Immature natural killer cell (primary cell): Measurements from ENCODE around the gene C1orf56. TPM values are rescaled to one million over a fixed set of nuclear protein-coding genes. Genes with fewer than 3 reads are reported as not detected.
A peak's percentile ranks its signal among the peaks of the same experiment; 100 is the strongest.

Experiments used
- DNase-seq, 3 donors: peaks; one replicate each; pipeline ENCODE4 v3.0.0; 2022; ENCODE audit warnings: mixed read lengths in 1 of 3
- H3K27ac Mint-ChIP-seq, 6 donors: one replicate each; pipeline ENCODE4 v1.8.0; 2020; ENCODE audit warnings: mixed read lengths in 6 of 6, mild to moderate bottlenecking in 5 of 6, inconsistent platforms in 4 of 6, moderate library complexity in 3 of 6
- H3K27me3 Mint-ChIP-seq, 3 donors: one replicate each; pipeline ENCODE4 v1.8.0; 2020 to 2021; ENCODE audit warnings: low read depth in 3 of 3, mild to moderate bottlenecking in 3 of 3, mixed read lengths in 3 of 3, moderate library complexity in 3 of 3, inconsistent platforms in 1 of 3
- H3K36me3 Mint-ChIP-seq, 3 donors: one replicate each; pipeline ENCODE4 v1.8.0; 2020; ENCODE audit warnings: mixed read lengths in 3 of 3, inconsistent platforms in 2 of 3, mild to moderate bottlenecking in 2 of 3
- H3K4me1 Mint-ChIP-seq, 2 donors: one replicate each; pipeline ENCODE4 v1.8.0; 2020; ENCODE audit warnings: inconsistent platforms in 2 of 2, mild to moderate bottlenecking in 2 of 2, mixed read lengths in 2 of 2, moderate library complexity in 1 of 2
- H3K4me3 Mint-ChIP-seq, 5 donors: one replicate each; pipeline ENCODE4 v1.8.0; 2020; ENCODE audit warnings: mild to moderate bottlenecking in 5 of 5, mixed read lengths in 5 of 5, inconsistent platforms in 3 of 5, moderate library complexity in 3 of 5
- H3K9me3 Mint-ChIP-seq, 6 donors: one replicate each; pipeline ENCODE4 v1.8.0; 2020; ENCODE audit warnings: mild to moderate bottlenecking in 6 of 6, mixed read lengths in 6 of 6, inconsistent platforms in 4 of 6, moderate library complexity in 3 of 6
- polyA plus RNA-seq, 3 donors: library from polyadenylated mRNA; unstranded; fragments of 300-500 nt; fragmentation: Illumina TruSeq; gene quantifications; one replicate each; pipeline ENCODE4 v1.2.3, GENCODE V29; 2021

Gene C1orf56
- polyA plus RNA-seq, 3 donors from 2014 or later: 4.0 to 7.0 (median 4.3) TPM

DNA sequence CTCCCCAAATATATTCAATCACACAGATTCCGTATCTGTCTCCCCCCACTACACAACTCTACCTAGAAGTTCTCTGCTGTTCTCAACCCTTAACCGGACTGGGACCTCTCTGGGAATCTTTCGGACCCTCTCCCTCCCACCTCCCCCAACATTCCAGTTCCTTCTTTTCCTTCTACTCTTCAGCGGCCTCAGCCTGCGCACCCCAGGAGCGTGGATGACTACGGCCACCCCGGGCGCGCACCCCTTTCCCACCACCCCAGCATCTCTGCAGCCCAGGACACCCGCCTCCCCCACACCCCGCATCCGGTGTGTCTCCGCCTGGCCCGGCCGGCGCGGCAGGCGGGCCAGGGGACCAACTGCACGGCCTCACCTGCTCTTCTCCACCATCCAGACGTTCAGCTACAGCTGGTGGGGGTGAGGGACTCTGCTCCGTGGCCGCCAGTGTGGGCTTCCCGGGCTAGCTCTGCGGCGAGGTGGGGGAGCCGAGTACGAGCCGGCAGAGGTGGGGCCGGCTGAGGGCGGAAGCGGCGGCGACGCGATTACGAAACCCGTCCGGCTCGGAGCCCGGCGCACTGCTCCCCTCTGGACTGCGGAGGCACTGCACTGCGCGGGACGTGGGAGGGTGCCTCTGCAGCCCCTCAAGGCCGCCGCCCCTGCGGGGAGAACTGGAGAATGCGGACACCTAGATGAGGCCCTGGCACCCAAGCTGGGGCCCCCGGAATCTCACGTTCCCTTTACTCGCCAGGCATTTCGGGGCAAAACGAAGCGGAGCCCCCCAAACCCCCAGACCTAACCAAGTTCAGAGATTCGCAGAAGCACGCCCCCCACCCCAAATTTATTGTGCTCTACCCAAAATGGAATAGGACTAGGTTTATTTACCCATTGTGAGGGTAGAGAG, 11.8 kb downstream of the C1orf56 start, which contains the start of gene CDC42SE1:
Gene CDC42SE1 (minus strand): TSS at position 514 of the 898 bp plus-strand sequence. CDS start 3,892 bp downstream, outside the sequence.
- peaks cover 35 to 38% (median 35%) of the 10 kb centered on the region in 3 donors for H3K36me3 Mint-ChIP-seq
- peak within 1 kb of the TSS; percentile 93 to 99 (median 99) for H3K27ac Mint-ChIP-seq
- H3K4me3 Mint-ChIP-seq: peak within 1 kb of the TSS; percentile 93 to 98 (median 96)
- H3K4me1 Mint-ChIP-seq: peaks cover 54 to 58% of the 10 kb centered on the region in 2 donors
- no peaks in the 10 kb centered on the region for H3K9me3 Mint-ChIP-seq
- peaks cover 22 to 42% (median 39%) of the 10 kb centered on the region in 3 donors for H3K27me3 Mint-ChIP-seq
- DNase-seq: peak; percentile 88 to 89 (median 88)

DNA sequence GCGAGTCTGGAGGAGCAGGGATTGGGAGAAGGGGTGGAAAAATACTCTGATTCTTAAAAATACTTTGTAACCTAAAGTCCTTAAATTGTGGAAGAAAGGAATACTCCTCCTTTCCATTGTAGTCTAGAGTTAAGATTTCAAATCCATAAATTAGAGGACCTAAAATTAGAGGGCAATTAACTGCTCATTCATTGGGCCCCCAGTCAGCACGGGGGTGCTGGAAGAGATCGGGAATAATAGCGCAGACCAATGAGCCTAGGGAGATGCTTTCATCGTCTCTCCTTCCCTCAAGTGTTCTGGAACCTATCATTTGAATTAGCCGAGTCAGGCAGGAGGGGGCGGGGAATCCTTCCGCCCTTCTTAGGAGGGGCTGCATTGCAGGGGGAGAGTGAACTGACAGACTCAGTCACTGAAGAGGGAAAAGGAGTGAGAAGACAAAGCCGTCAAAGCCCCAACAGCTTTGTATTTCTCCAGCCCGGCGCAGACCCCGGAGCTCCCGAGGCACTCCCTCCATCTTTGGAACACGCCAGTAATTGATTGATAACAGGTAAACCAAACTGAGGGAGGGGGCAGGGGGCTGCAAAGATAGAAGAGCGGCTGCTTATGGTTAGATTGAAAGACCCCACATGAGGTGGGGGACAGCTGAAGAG, 12.6 kb downstream of the C1orf56 start, which contains the start of gene MLLT11:
Gene MLLT11 (plus strand): TSS at position 391 of the 650 bp plus-strand sequence. CDS start 6,828 bp downstream, outside the sequence.
- Mint-ChIP-seq H3K36me3 (peaks cover 30 to 31% (median 30%) of the 10 kb centered on the region in 3 donors), H3K9me3 (no peaks in the 10 kb centered on the region), H3K4me3 (peak within 1 kb of the TSS; percentile 93 to 98 (median 96)), H3K27ac (peak within 1 kb of the TSS; percentile 93 to 99 (median 99)), H3K4me1 (peaks cover 46 to 50% of the 10 kb centered on the region in 2 donors), H3K27me3 (peaks cover 19 to 38% (median 35%) of the 10 kb centered on the region in 3 donors)
- peak in 2 of 3 donors; percentile 12 to 16 for DNase-seq

DNA sequence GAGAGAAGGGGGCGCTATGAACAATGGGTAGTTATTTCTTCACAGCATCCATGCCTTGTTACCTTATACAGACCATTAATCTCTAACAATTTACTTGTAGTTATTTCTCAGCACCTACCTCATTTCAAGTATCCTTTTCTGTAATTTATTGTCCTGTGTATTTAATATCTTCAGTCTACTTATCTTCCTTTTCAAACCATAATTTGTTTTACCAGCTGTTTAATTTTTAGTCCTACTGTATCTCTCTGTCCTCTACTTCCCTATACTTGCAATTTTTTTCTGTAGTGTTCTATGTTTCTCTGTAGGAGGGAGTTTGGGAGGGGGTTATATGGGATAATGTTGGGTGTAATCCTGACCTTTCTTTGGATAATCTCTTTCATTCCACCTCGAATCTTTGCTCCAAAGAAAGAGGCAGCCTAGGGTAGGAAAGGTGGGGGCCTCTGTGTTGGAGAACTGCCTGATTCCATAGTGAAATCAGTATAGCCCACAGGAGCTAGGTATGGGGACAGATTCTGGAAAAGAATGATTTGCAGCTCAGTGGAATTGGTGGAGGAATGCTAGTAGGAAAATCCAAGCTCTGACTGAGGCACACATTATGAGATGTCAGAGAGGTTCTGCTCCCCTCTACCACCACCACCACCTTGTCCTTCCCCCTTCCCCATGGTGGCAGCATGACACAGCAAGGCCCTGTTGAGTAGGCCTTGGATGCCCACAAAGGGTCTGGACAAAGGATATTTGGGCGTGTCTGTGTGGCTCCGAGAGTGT, 13.3 kb downstream of the C1orf56 start:
- DNase-seq: no peak
- H3K4me1 Mint-ChIP-seq: peaks cover 39 to 43% of the 10 kb centered on the region in 2 donors
- peak overlapping the region; percentile 93 to 98 (median 96) for H3K4me3 Mint-ChIP-seq
- no peaks in the 10 kb centered on the region for H3K9me3 Mint-ChIP-seq
- peaks cover 19 to 36% (median 31%) of the 10 kb centered on the region in 3 donors for H3K27me3 Mint-ChIP-seq
- peaks cover 23 to 27% (median 24%) of the 10 kb centered on the region in 3 donors for H3K36me3 Mint-ChIP-seq
- H3K27ac Mint-ChIP-seq: peak overlapping the region; percentile 93 to 99 (median 99)

DNA sequence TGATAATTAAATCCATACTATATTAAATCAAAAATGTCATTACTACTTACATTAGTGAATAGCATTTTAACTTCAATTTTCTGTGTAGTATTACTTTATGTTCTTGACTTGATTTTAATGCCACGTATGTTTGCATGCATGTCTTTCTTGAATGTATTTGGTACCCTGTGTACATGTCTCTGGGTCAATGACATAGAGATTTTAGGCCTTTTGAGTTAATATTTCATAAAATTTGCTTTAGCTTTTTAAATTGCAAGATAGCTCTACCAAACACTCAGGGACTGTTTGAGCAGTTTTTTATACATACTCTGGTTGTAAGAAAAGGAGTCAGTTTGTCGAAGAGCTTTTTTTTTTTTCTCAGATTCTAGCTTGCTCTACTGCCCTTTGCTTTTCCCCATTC, 14.2 kb downstream of the C1orf56 start:
- DNase-seq: no peak

DNA sequence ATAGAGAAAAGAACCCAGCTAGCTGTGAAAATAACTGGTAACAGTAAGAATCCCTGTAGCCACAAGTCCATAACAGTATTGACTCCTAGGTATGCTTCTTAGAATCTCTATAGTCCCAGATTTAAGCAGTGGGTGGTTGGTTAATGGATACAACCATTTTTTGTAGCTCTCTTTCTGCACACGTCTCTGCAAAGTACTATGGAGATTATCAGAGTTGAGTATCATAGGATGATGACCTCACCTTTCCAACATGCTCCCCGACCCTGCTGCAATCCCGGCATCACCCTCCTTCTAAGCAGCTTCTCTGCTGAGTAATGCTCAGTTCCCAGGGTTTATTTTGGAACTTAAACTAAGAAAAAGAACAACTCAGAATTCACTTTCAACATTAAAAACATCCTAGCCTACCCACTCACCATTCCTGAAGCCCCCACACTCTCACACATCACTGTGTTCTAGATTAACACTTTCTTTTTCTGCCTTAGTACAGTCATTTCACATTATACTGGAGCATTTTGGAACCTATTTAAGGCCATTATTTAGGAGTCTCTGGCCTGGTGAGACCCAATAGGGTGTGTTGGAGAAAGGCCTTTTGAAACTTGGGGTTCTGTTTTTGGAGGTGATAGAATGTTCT, 15.3 kb downstream of the C1orf56 start:
- Mint-ChIP-seq H3K27me3 (peaks cover 12 to 22% (median 18%) of the 10 kb centered on the region in 3 donors), H3K36me3 (peaks cover 6 to 10% (median 6%) of the 10 kb centered on the region in 3 donors), H3K4me1 (peaks cover 20 to 23% of the 10 kb centered on the region in 2 donors), H3K4me3 (no peak overlapping the region), H3K9me3 (no peaks in the 10 kb centered on the region), H3K27ac (peak overlapping the region in 2 of 6 donors; percentile 31 to 64)
- no peak for DNase-seq

More for the DNA sequence above, 14.2 kb downstream of the C1orf56 start:
- Mint-ChIP-seq H3K4me3 (no peak overlapping the region), H3K4me1 (peaks cover 30 to 34% of the 10 kb centered on the region in 2 donors), H3K36me3 (peaks cover 14 to 18% (median 15%) of the 10 kb centered on the region in 3 donors), H3K27ac (peak overlapping the region in 5 of 6 donors; percentile 9 to 99 (median 14)), H3K27me3 (peaks cover 17 to 31% (median 29%) of the 10 kb centered on the region in 3 donors), H3K9me3 (no peaks in the 10 kb centered on the region)

DNA sequence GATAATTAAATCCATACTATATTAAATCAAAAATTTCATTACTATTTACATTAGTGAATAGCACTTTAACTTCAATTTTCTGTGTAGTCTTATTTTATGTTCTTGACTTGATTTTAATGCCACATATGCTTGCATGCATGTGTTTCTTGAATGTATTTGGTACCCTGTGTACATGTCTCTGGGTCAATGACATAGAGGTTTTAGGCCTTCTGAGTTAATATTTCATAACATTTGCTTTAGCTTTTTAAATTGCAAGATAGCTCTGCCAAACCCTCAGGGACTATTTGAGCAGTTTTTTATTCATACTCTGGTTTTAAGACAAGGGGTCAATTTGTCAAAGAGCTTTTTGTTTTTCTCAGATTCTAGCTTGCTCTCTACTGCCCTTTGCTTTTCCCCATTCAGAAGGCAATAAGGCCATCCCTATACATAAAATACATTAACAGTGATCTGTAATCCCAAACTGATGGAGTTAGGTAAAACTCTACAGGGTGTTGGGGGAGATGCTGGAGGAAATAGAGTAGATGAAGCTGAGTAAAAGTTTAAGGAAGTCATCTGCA, 17.6 kb downstream of the C1orf56 start:
- H3K36me3 Mint-ChIP-seq: peaks cover 0 to 4% (median 0%) of the 10 kb centered on the region in 3 donors
- no peaks in the 10 kb centered on the region for H3K9me3 Mint-ChIP-seq
- DNase-seq: no peak
- peak overlapping the region in 1 of 6 donors; percentile 17 for H3K27ac Mint-ChIP-seq
- H3K4me3 Mint-ChIP-seq: no peak overlapping the region
- peaks cover 15 to 23% of the 10 kb centered on the region in 2 donors for H3K4me1 Mint-ChIP-seq
- peaks cover 0 to 7% (median 0%) of the 10 kb centered on the region in 3 donors for H3K27me3 Mint-ChIP-seq

DNA sequence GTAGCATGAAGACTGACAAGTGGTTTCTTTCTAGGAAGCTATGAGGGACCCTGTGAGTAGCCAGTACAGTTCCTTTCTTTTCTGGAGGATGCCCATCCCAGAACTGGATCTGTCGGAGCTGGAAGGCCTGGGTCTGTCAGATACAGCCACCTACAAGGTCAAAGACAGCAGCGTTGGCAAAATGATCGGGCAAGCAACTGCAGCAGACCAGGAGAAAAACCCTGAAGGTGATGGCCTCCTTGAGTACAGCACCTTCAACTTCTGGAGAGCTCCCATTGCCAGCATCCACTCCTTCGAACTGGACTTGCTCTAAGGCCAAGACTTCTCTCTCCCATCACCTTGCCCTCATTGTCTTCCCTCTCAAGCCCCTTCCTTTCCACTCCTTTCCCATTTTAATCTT, 19.6 kb downstream of the C1orf56 start:
- Mint-ChIP-seq H3K36me3 (peaks cover 0 to 4% (median 0%) of the 10 kb centered on the region in 3 donors), H3K27me3 (peaks cover 5 to 18% (median 11%) of the 10 kb centered on the region in 3 donors), H3K9me3 (no peaks in the 10 kb centered on the region), H3K4me3 (no peak overlapping the region), H3K27ac (peak overlapping the region in 1 of 6 donors; percentile 36), H3K4me1 (peaks cover 21 to 23% of the 10 kb centered on the region in 2 donors)
- DNase-seq: no peak

DNA sequence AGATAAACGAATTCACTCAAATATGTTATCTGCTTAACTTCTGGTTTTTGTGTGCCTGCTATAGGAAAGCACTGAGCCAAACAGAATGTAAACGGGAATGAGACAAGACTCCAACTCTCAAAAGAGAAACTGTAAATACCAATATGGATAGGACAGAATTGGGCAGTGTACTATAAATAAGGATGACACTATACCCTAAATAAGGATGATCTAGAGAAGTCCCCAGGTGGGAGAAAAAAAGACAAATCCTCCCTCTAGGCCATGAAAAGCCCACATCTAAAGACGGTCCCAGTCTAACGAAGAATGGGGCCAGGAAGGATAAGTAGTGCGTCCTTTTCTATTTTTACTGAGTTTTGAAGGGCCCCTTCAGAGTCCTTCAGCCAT, 21.5 kb downstream of the C1orf56 start:
- H3K4me1 Mint-ChIP-seq: peaks cover 25 to 30% of the 10 kb centered on the region in 2 donors
- peak overlapping the region; percentile 70 to 100 (median 93) for H3K27ac Mint-ChIP-seq
- peaks cover 0 to 11% (median 2%) of the 10 kb centered on the region in 3 donors for H3K36me3 Mint-ChIP-seq
- DNase-seq: no peak
- no peaks in the 10 kb centered on the region for H3K9me3 Mint-ChIP-seq
- H3K27me3 Mint-ChIP-seq: peaks cover 5 to 18% (median 11%) of the 10 kb centered on the region in 3 donors
- H3K4me3 Mint-ChIP-seq: peak overlapping the region; percentile 98 to 99 (median 99)

DNA sequence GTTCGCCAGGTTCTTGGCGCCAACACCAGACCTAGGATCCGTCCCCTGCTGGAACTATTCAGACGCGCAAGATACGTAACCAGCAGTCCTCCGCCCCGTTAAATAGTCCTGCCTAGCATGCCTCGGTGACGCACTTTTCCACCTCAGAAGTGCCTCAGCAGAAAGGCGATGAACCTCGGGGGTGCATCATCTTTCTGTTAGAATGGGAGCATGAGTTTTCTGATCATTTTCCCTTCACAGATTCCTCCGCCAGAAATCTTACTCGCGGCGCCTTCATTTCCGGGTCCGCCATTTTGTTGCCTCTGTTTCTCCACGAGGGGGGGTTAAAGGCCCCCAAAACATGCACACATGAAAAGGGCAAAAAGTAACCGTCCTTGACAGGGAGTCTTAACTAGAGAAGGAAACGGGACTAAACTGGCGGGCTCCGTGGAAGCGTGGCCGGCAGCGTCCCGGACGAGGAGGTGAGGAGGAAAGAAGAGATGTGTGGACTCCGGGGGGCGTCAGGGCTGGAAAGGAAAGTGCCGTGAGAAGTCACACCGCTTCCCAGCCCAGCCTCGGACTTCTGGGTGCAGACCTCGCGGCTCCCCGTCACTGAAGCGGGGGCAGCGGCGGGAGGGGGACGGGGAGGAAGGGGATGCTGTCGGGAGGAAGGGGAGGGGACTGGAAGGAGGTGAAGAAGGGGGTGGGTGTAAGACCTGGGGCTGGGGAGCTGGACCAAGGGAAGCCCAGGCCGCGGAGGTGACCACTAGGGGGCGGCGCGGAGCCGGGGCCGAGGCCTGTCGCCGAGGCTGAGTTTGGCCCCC, 23.1 kb downstream of the C1orf56 start, which contains the start of gene GABPB2:
Gene GABPB2 (plus strand): TSS at position 288 of the 803 bp plus-strand sequence. CDS start 17,429 bp downstream, outside the sequence.
- peak within 1 kb of the TSS; percentile 99 to 100 (median 100) for H3K27ac Mint-ChIP-seq
- H3K27me3 Mint-ChIP-seq: peaks cover 5 to 18% (median 11%) of the 10 kb centered on the region in 3 donors
- peaks cover 25 to 30% of the 10 kb centered on the region in 2 donors for H3K4me1 Mint-ChIP-seq
- no peaks in the 10 kb centered on the region for H3K9me3 Mint-ChIP-seq
- DNase-seq: peak; percentile 85 to 88 (median 87)
- peaks cover 0 to 7% (median 2%) of the 10 kb centered on the region in 3 donors for H3K36me3 Mint-ChIP-seq
- peak within 1 kb of the TSS; percentile 98 to 99 (median 99) for H3K4me3 Mint-ChIP-seq

DNA sequence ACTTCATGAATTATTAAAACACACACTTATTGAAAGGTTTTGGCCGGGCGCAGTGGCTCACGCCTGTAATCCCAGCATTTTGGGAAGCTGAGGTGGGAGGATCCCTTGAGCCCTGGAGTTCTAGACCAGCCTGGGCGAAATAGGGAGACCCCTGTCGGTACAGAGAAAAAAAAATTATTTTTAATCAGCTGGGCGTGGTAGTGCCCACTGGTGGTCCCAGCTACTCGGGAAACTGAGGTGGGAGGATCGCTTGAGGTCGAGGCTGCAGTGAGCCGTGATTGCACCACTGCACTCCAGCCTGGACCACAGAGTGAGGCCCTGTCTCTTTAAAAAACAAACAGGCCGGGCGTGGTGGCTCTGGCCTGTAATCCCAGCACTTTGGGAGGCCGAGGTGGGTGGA, 24.7 kb downstream of the C1orf56 start:
- peak overlapping the region in 5 of 6 donors; percentile 37 to 100 (median 99) for H3K27ac Mint-ChIP-seq
- H3K9me3 Mint-ChIP-seq: no peaks in the 10 kb centered on the region
- peak overlapping the region in 4 of 5 donors; percentile 98 to 99 (median 99) for H3K4me3 Mint-ChIP-seq
- H3K36me3 Mint-ChIP-seq: peaks cover 0 to 7% (median 2%) of the 10 kb centered on the region in 3 donors
- no peak for DNase-seq
- peaks cover 5 to 18% (median 11%) of the 10 kb centered on the region in 3 donors for H3K27me3 Mint-ChIP-seq
- peaks cover 25 to 30% of the 10 kb centered on the region in 2 donors for H3K4me1 Mint-ChIP-seq

DNA sequence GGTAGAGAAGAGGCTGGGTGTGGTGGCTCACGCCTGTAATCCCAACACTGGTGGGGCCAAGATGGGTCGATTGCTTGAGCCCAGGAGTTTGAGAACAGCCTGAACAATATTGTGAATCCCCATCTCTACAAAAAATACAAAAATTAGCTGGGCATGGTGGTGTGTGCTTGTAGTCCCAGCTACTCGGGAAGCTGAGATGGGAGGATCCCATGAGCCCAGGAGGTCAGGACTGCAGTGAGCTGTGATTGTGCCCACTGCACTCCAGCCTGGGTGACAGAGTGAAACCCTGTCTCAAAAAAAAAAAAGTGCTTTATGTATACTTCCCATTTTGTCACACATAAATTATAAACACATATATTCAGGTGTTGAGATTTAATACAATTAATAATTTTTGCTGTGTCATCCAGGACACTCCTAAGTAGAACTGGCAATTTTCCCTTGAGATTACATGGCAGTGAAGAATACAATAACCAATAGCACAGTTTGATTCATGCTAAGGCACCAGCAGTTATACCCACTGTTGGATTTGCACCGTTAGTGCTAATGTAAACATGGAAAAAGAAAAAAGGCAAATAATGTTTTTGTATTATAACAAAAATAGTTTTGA, 38.5 kb downstream of the C1orf56 start:
- Mint-ChIP-seq H3K27ac (no peak overlapping the region), H3K4me3 (no peak overlapping the region), H3K36me3 (no peaks in the 10 kb centered on the region), H3K4me1 (no peaks in the 10 kb centered on the region), H3K9me3 (no peaks in the 10 kb centered on the region), H3K27me3 (no peaks in the 10 kb centered on the region)
- no peak for DNase-seq
